OCI-LY1 (cell line): Measurements from ENCODE around the gene SCAI.
A peak's percentile ranks its signal among the peaks of the same experiment; 100 is the strongest.

Experiments
- H2AFZ ChIP-seq: fragments of 200-600 bp; sonication (generic), shearing (Covaris generic); 2 replicates; pipeline ENCODE4 v1.6.0; 2014; ENCODE audit warnings: antibody characterized with exemption, mild to moderate bottlenecking, low read length
- H3F3A ChIP-seq: fragments of 200-600 bp; sonication (generic), shearing (Covaris generic); 2 replicates; pipeline ENCODE4 v1.6.0; 2014; ENCODE audit warnings: mild to moderate bottlenecking, antibody characterized with exemption, low read length, moderate library complexity; ENCODE audit not compliant: insufficient read depth
- H3K27ac ChIP-seq: fragments of 200-600 bp; sonication (generic); 2 replicates; pipeline ENCODE4 v1.5.1; 2014; ENCODE audit warnings: low read length, mixed run types, mild to moderate bottlenecking, low read depth; ENCODE audit not compliant: poor library complexity, severe bottlenecking
- H3K27me3 ChIP-seq: fragments of 200-600 bp; sonication (generic); 2 replicates; pipeline ENCODE4 v1.6.0; 2014; ENCODE audit warnings: antibody characterized with exemption, mild to moderate bottlenecking, low read length, moderate library complexity; ENCODE audit not compliant: insufficient read depth
- H3K36me3 ChIP-seq: fragments of 200-600 bp; sonication (generic); 2 replicates; pipeline ENCODE4 v1.6.1; 2014; ENCODE audit warnings: mild to moderate bottlenecking, antibody characterized with exemption, low read length, moderate library complexity, mixed read lengths; ENCODE audit not compliant: insufficient read depth
- H3K4me1 ChIP-seq: fragments of 200-600 bp; sonication (generic); 2 replicates; pipeline ENCODE4 v1.5.1; 2014; ENCODE audit warnings: mild to moderate bottlenecking, low read length, moderate library complexity; ENCODE audit not compliant: insufficient read depth, severe bottlenecking
- H3K4me2 ChIP-seq: fragments of 200-600 bp; sonication (generic), shearing (Covaris generic); 2 replicates; pipeline ENCODE4 v1.6.1; 2014; ENCODE audit warnings: low read length
- H3K4me3 ChIP-seq: fragments of 200-600 bp; sonication (generic); 2 replicates; pipeline ENCODE4 v1.5.1; 2014; ENCODE audit warnings: low read length, low read depth, mild to moderate bottlenecking, mixed read lengths; ENCODE audit not compliant: poor library complexity, severe bottlenecking
- H3K79me2 ChIP-seq: fragments of 200-600 bp; shearing (Covaris generic); 2 replicates; pipeline ENCODE4 v1.6.1; 2016; ENCODE audit warnings: mixed run types, low read length, mixed read lengths; ENCODE audit not compliant: insufficient read depth
- H3K9ac ChIP-seq: fragments of 200-600 bp; sonication (generic), shearing (Covaris generic); 2 replicates; pipeline ENCODE4 v1.6.1; 2014; ENCODE audit warnings: mild to moderate bottlenecking, low read length, mixed read lengths
- H3K9me2 ChIP-seq: fragments of 200-600 bp; sonication (generic), shearing (Covaris generic); 2 replicates; pipeline ENCODE4 v1.6.1; 2014; ENCODE audit warnings: low read depth, mild to moderate bottlenecking, low read length, mixed read lengths
- H3K9me3 ChIP-seq: fragments of 200-600 bp; shearing (Covaris generic); 2 replicates; pipeline ENCODE4 v1.6.1; 2014; ENCODE audit warnings: low read length, mixed read lengths
- H4K20me1 ChIP-seq: fragments of 200-600 bp; sonication (generic), shearing (Covaris generic); 2 replicates; pipeline ENCODE4 v1.6.0; 2016; ENCODE audit warnings: mild to moderate bottlenecking, low read length; ENCODE audit not compliant: insufficient read depth
- EZH2 ChIP-seq: fragments of 200-600 bp; sonication (generic), shearing (Covaris generic); IDR thresholded peaks from 2 replicates; pipeline ENCODE4 v1.8.0; 2017; ENCODE audit warnings: borderline replicate concordance, mixed run types, mild to moderate bottlenecking, antibody characterized with exemption, low read length, moderate library complexity, mixed read lengths
- TF ChIP-seq, protein P1 (sequence below): fragments of 200-600 bp; sonication (generic), shearing (Covaris generic); IDR thresholded peaks from 2 replicates; pipeline ENCODE4 v1.5.1; 2017; ENCODE audit warnings: mild to moderate bottlenecking, antibody characterized with exemption, low read length, moderate library complexity, mixed read lengths

SCAI gene

DNA sequence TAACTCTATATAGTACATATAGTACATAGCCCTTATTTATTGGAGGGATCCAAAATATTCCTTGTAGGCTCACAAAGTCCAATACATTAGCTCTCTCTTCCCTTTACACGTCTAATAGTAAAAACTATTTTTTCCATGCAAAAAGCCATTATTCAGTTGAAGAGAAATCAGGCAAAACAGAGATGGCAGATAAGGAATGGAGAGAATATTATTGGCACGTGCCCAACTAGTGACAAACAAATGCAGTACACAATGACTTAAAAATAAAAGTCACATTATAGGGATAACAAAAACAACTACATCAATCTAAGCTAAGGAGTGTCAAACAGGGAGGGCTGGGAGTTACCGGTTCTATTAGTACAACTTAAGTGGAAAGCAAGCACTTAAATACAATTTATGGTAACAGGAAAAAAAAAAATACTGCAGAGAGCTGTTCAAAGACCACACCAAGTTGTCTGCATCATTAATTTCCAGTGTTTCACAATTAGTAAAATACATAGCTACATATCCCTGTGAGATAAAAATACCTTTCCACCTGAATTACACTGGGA lies 4.1 kb upstream of the SCAI start:
- TF ChIP-seq, protein P1, sequence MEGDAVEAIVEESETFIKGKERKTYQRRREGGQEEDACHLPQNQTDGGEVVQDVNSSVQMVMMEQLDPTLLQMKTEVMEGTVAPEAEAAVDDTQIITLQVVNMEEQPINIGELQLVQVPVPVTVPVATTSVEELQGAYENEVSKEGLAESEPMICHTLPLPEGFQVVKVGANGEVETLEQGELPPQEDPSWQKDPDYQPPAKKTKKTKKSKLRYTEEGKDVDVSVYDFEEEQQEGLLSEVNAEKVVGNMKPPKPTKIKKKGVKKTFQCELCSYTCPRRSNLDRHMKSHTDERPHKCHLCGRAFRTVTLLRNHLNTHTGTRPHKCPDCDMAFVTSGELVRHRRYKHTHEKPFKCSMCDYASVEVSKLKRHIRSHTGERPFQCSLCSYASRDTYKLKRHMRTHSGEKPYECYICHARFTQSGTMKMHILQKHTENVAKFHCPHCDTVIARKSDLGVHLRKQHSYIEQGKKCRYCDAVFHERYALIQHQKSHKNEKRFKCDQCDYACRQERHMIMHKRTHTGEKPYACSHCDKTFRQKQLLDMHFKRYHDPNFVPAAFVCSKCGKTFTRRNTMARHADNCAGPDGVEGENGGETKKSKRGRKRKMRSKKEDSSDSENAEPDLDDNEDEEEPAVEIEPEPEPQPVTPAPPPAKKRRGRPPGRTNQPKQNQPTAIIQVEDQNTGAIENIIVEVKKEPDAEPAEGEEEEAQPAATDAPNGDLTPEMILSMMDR = no peak
- no peak for TF ChIP-seq EZH2
- Histone ChIP-seq H3K27me3 (no peaks in the 10 kb centered on the region), H3K9me3 (no peaks in the 10 kb centered on the region), H4K20me1 (no peaks in the 10 kb centered on the region), H2AFZ (no peak overlapping the region), H3K79me2 (no peaks in the 10 kb centered on the region; the same call in 1 of the 2 replicates), H3K9ac (no peak overlapping the region), H3K9me2 (no peaks in the 10 kb centered on the region), H3K4me1 (peaks cover 24% of the 10 kb centered on the region), H3K36me3 (peaks cover 30% of the 10 kb centered on the region), H3F3A (no peaks in the 10 kb centered on the region), H3K4me3 (no peak overlapping the region), H3K27ac (no peak overlapping the region), H3K4me2 (no peak overlapping the region)

DNA sequence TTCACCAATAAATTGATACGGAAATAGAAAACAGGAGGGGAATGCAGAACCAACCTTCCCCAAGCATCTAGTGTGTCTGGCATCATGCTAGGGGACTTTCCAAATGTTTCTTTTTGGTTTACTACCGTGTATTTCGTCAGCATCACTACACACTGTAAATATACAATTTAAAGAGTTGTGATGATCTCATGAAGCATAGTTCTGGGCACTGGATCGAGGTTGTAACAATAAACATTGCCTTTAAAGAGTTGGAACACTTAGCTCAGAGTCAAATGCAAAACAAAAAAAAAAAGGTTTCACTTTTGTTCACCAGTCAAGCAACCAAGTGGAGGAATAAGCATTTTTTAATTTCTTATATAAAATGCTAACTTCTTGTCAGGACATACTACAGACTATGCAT lies 2.9 kb upstream of the SCAI start:
- H3K27ac ChIP-seq = no peak overlapping the region
- no peaks in the 10 kb centered on the region for H4K20me1 ChIP-seq
- H3K4me2 ChIP-seq = no peak overlapping the region

DNA sequence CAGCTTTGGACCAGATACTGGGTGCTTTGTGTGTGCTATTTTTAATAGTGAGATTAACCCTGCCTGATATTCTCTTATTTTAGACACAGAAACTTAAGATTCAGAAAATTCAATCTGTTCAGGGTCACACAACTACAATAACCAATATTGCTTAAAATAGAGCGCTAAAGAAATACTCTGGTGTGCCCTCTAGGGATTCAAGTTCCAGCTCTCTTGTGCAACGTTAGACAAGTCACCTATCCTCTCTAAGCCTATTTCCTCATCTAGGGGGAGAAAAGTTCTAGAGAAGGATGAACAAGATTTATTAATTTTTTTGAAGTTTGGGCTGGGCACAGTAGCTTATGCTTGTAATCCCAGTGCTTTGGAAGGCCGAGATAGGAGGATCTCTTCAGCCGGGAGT lies 2.1 kb upstream of the SCAI start:
- H3K4me1 ChIP-seq = peaks cover 43% of the 10 kb centered on the region
- TF ChIP-seq, protein P1 = no peak
- no peak for TF ChIP-seq EZH2
- no peaks in the 10 kb centered on the region for H4K20me1 ChIP-seq
- no peaks in the 10 kb centered on the region for H3K9me2 ChIP-seq
- no peaks in the 10 kb centered on the region for H3K27me3 ChIP-seq
- H3F3A ChIP-seq = no peaks in the 10 kb centered on the region
- peaks cover 19% of the 10 kb centered on the region for H3K36me3 ChIP-seq
- peaks cover 3% of the 10 kb centered on the region; the same call in 1 of the 2 replicates for H3K79me2 ChIP-seq
- H3K4me3 ChIP-seq = no peak overlapping the region
- no peak overlapping the region for H3K4me2 ChIP-seq
- no peak overlapping the region for H2AFZ ChIP-seq
- H3K9me3 ChIP-seq = no peaks in the 10 kb centered on the region
- no peak overlapping the region for H3K9ac ChIP-seq
- no peak overlapping the region for H3K27ac ChIP-seq

More for the DNA sequence above, 2.9 kb upstream of the SCAI start:
- Histone ChIP-seq H3K4me3 (no peak overlapping the region), H3F3A (no peaks in the 10 kb centered on the region), H3K79me2 (peaks cover 3% of the 10 kb centered on the region; the same call in 1 of the 2 replicates), H3K27me3 (no peaks in the 10 kb centered on the region), H2AFZ (no peak overlapping the region), H3K9me3 (no peaks in the 10 kb centered on the region), H3K9me2 (no peaks in the 10 kb centered on the region), H3K36me3 (peaks cover 25% of the 10 kb centered on the region), H3K9ac (peak overlapping the region; percentile 6; the same call in 1 of the 2 replicates), H3K4me1 (peaks cover 36% of the 10 kb centered on the region)
- TF ChIP-seq, protein P1 = no peak
- TF ChIP-seq EZH2 = no peak
